ENCODE data around the gene TGFBR3.

Gene TGFBR3

DNA sequence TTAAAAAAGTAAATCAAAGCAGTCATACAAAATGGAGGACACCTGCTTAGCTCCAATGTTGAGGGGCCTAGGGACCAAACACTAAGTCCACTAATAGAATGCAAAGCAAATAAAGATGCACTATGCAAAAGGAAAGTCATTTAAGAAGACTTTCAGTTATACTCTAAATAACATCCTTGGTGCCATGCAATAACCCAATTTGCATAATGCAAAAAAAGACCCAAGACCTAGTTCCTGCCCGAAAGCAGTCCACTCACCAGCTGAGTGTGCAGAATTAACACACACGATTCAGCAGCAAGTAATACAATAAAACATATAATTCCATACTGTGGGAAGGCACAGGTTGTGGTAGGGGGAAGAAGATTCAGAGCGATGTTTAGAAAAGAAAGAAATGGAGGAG is 101.8 kb downstream of the TGFBR3 start:
- no peak overlapping the region for H3K4ac ChIP-seq (ENCODE audit: low read length)
- no peak overlapping the region for H2BK5ac ChIP-seq (ENCODE audit: low read length)
- H3K27ac ChIP-seq (replicated peaks; ENCODE audit: low read length), result no peak overlapping the region
- no peaks in the 10 kb centered on the region for H3K36me3 ChIP-seq (replicated peaks in 1 of 2; ENCODE audit: control insufficient read depth in 2 of 2, insufficient read depth in 2 of 2, low read length in 2 of 2)
- H2BK120ac ChIP-seq (ENCODE audit: low read depth, low read length), result no peak overlapping the region
- no peak overlapping the region for H3K4me3 ChIP-seq (ENCODE audit: low read length in 2 of 2)
- H3K23ac ChIP-seq (ENCODE audit: low read depth, low read length, poor library complexity), result no peak overlapping the region
- no peak overlapping the region for H3K4me2 ChIP-seq (ENCODE audit: insufficient read depth, low read length, poor library complexity, severe bottlenecking)
- no peaks in the 10 kb centered on the region for H3K9me3 ChIP-seq (replicated peaks in 1 of 2; ENCODE audit: control insufficient read depth in 2 of 2, insufficient read depth in 1 of 2, low read depth in 1 of 2, low read length in 2 of 2)
- no peak overlapping the region for H4K8ac ChIP-seq (ENCODE audit: low read depth, low read length)
- H3K27me3 ChIP-seq (ENCODE audit: control insufficient read depth in 3 of 3, insufficient read depth in 3 of 3, low read depth in 1 of 3, low read length in 3 of 3), result no peaks in the 10 kb centered on the region
- H2AK5ac ChIP-seq (ENCODE audit: low read depth, low read length), result no peak overlapping the region
- H2AFZ ChIP-seq (ENCODE audit: low read length), result no peak overlapping the region
- H3K14ac ChIP-seq (ENCODE audit: low read length), result no peak overlapping the region
- no peak overlapping the region for H3K18ac ChIP-seq (ENCODE audit: low read length)
- no peak for DNase-seq (ENCODE audit: low spot score)
- peaks cover 1 to 6% of the 10 kb centered on the region in 2 donors for H3K4me1 ChIP-seq (ENCODE audit: control insufficient read depth in 2 of 2, insufficient read depth in 1 of 2, low read depth in 1 of 2, low read length in 2 of 2)
- H4K91ac ChIP-seq (ENCODE audit: low read depth, low read length, poor library complexity), result no peak overlapping the region
- H2BK12ac ChIP-seq (ENCODE audit: low read length), result no peak overlapping the region
- no peak overlapping the region for H2BK15ac ChIP-seq (ENCODE audit: low read length)
- no peak overlapping the region for H3K9ac ChIP-seq (ENCODE audit: low read depth, low read length, poor library complexity)
- no CpG with 5 or more reads among the region's 3 CpGs for WGBS, 2 donors (ENCODE audit: extremely low coverage in 2 of 2, insufficient read length in 2 of 2, insufficient replicate concordance in 1 of 2)
- H3K79me1 ChIP-seq (ENCODE audit: low read depth, low read length), result no peaks in the 10 kb centered on the region

DNA sequence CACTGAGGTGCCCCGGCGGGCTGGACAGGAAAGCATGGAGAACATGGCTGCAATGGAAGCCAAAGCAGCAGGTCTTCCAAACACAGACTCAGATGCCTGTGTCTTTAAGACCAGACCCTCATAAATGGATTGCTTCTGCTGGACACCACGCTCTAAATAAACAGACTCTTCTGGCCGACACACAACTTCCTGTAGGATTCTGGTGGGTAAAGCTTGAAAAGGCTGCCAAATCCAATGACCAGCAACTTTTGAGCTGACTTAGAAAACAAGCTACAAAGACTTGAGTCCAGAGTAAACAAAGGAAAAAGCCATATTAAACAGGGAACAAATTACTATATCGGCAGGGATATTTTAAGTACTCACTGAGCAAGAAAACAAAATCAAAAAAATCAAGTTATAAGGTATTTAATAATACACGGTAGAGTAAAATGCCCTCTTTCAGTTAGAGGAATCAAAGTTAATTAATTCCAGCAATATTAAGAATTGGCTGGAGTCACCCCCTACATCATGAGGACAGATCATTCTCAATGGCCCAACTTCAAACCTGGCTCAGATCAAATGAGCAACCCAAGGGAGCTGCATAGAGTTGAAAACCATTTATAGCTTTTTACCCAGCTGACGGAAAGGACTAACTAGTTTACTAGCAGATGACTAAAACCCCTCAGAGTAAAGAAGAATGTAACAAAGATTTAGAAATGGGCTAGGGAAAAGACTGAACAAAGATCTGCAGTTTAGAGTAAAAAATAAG is 102.4 kb downstream of the TGFBR3 start:
- Histone ChIP-seq H3K9ac (ENCODE audit: low read depth, low read length, poor library complexity) (no peak overlapping the region), H2AFZ (ENCODE audit: low read length) (no peak overlapping the region), H3K9me3 (replicated peaks in 1 of 2; ENCODE audit: control insufficient read depth in 2 of 2, insufficient read depth in 1 of 2, low read depth in 1 of 2, low read length in 2 of 2) (no peaks in the 10 kb centered on the region), H3K18ac (ENCODE audit: low read length) (no peak overlapping the region), H2BK15ac (ENCODE audit: low read length) (no peak overlapping the region), H4K91ac (ENCODE audit: low read depth, low read length, poor library complexity) (no peak overlapping the region), H3K79me1 (ENCODE audit: low read depth, low read length) (no peaks in the 10 kb centered on the region), H2BK5ac (ENCODE audit: low read length) (no peak overlapping the region), H3K23ac (ENCODE audit: low read depth, low read length, poor library complexity) (no peak overlapping the region), H2AK5ac (ENCODE audit: low read depth, low read length) (no peak overlapping the region), H3K4me3 (ENCODE audit: low read length in 2 of 2) (no peak overlapping the region), H2BK120ac (ENCODE audit: low read depth, low read length) (no peak overlapping the region), H3K4me1 (ENCODE audit: control insufficient read depth in 2 of 2, insufficient read depth in 1 of 2, low read depth in 1 of 2, low read length in 2 of 2) (peaks cover 3 to 12% of the 10 kb centered on the region in 2 donors), H3K4ac (ENCODE audit: low read length) (no peak overlapping the region), H3K27me3 (ENCODE audit: control insufficient read depth in 3 of 3, insufficient read depth in 3 of 3, low read depth in 1 of 3, low read length in 3 of 3) (no peaks in the 10 kb centered on the region), H3K36me3 (replicated peaks in 1 of 2; ENCODE audit: control insufficient read depth in 2 of 2, insufficient read depth in 2 of 2, low read length in 2 of 2) (no peaks in the 10 kb centered on the region), H4K8ac (ENCODE audit: low read depth, low read length) (no peak overlapping the region), H3K4me2 (ENCODE audit: insufficient read depth, low read length, poor library complexity, severe bottlenecking) (no peak overlapping the region), H2BK12ac (ENCODE audit: low read length) (no peak overlapping the region), H3K14ac (ENCODE audit: low read length) (no peak overlapping the region), H3K27ac (replicated peaks; ENCODE audit: low read length) (no peak overlapping the region)
- WGBS, 2 donors (ENCODE audit: extremely low coverage in 2 of 2, insufficient read length in 2 of 2, insufficient replicate concordance in 1 of 2), result no CpG with 5 or more reads among the region's 7 CpGs
- DNase-seq (ENCODE audit: low spot score), result no peak

DNA sequence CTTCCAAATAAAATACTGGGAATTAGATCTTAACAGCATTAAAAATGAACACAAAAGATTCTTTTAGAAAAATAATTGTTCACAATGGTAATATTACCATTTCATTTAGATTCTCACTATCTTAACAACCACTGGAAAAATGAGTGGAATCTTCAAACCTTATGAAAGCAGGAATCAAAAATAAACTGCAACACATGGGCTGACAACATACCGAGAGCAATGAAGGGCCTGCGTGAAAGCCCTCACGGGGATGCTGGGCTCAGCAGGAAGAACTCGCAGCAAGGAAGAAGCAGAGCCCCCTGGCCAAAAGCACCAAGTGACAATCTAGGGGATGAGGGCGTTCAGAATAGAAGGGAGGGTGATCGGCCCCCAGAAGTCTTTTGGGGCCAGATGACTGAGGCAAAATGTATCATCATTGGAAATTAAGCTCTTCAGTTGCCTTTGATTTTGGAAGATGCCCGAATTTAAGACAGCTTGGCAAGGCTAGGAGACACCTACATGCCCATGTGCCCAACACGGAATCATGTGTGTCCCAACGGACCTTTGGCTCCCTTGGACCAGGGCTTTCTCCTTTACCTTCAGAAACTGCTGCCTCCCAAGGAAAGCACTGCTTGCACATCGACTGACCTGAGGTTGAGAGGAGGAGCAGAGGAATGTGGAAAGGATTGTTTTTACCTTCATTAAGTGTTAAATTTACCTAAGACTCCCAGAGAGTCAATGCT is 103.9 kb downstream of the TGFBR3 start:
- H3K18ac ChIP-seq (ENCODE audit: low read length), result no peak overlapping the region
- H3K4me2 ChIP-seq (ENCODE audit: insufficient read depth, low read length, poor library complexity, severe bottlenecking), result no peak overlapping the region
- no peaks in the 10 kb centered on the region for H3K36me3 ChIP-seq (replicated peaks in 1 of 2; ENCODE audit: control insufficient read depth in 2 of 2, insufficient read depth in 2 of 2, low read length in 2 of 2)
- H2AFZ ChIP-seq (ENCODE audit: low read length), result no peak overlapping the region
- no peak overlapping the region for H3K9ac ChIP-seq (ENCODE audit: low read depth, low read length, poor library complexity)
- no CpG with 5 or more reads among the region's 10 CpGs for WGBS, 2 donors (ENCODE audit: extremely low coverage in 2 of 2, insufficient read length in 2 of 2, insufficient replicate concordance in 1 of 2)
- no peaks in the 10 kb centered on the region for H3K9me3 ChIP-seq (replicated peaks in 1 of 2; ENCODE audit: control insufficient read depth in 2 of 2, insufficient read depth in 1 of 2, low read depth in 1 of 2, low read length in 2 of 2)
- H3K4me3 ChIP-seq (ENCODE audit: low read length in 2 of 2), result no peak overlapping the region
- H3K14ac ChIP-seq (ENCODE audit: low read length), result no peak overlapping the region
- peaks cover 5 to 17% of the 10 kb centered on the region in 2 donors for H3K4me1 ChIP-seq (ENCODE audit: control insufficient read depth in 2 of 2, insufficient read depth in 1 of 2, low read depth in 1 of 2, low read length in 2 of 2)
- no peak overlapping the region for H2AK5ac ChIP-seq (ENCODE audit: low read depth, low read length)
- H2BK5ac ChIP-seq (ENCODE audit: low read length), result no peak overlapping the region
- H3K27ac ChIP-seq (replicated peaks; ENCODE audit: low read length), result no peak overlapping the region
- no peak for DNase-seq (ENCODE audit: low spot score)
- no peak overlapping the region for H2BK12ac ChIP-seq (ENCODE audit: low read length)
- H4K91ac ChIP-seq (ENCODE audit: low read depth, low read length, poor library complexity), result no peak overlapping the region
- no peak overlapping the region for H3K23ac ChIP-seq (ENCODE audit: low read depth, low read length, poor library complexity)
- no peak overlapping the region for H2BK15ac ChIP-seq (ENCODE audit: low read length)
- no peak overlapping the region for H4K8ac ChIP-seq (ENCODE audit: low read depth, low read length)
- no peak overlapping the region for H2BK120ac ChIP-seq (ENCODE audit: low read depth, low read length)
- no peak overlapping the region for H3K4ac ChIP-seq (ENCODE audit: low read length)
- no peaks in the 10 kb centered on the region for H3K27me3 ChIP-seq (ENCODE audit: control insufficient read depth in 3 of 3, insufficient read depth in 3 of 3, low read depth in 1 of 3, low read length in 3 of 3)
- no peaks in the 10 kb centered on the region for H3K79me1 ChIP-seq (ENCODE audit: low read depth, low read length)

DNA sequence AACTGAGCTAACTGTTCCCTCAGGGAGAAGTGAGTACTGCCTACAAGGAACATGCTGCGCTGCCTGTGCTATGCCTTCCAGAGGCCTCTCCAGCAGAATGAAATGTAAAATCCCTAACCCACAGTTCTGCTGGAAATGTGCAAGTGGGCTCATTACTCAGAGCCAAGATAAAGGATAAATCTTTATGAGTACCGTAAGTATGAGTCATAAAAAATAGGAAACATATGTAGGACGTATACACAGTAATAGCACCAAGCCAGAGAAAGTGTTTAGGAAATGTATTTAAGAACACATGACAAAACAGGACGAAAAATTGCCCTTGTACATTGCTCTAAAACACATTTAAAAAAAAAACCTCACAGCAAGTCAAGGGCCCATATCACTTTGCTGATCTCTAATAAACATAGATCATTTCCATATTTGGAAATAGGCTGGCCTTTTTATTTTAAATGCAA is 104.6 kb downstream of the TGFBR3 start:
- no peak for DNase-seq (ENCODE audit: low spot score)
- Histone ChIP-seq H3K18ac (ENCODE audit: low read length) (no peak overlapping the region), H2BK12ac (ENCODE audit: low read length) (no peak overlapping the region), H3K9ac (ENCODE audit: low read depth, low read length, poor library complexity) (no peak overlapping the region), H2BK5ac (ENCODE audit: low read length) (no peak overlapping the region), H2BK120ac (ENCODE audit: low read depth, low read length) (no peak overlapping the region), H2AFZ (ENCODE audit: low read length) (no peak overlapping the region), H4K91ac (ENCODE audit: low read depth, low read length, poor library complexity) (no peak overlapping the region), H2AK5ac (ENCODE audit: low read depth, low read length) (no peak overlapping the region), H3K4me2 (ENCODE audit: insufficient read depth, low read length, poor library complexity, severe bottlenecking) (no peak overlapping the region), H3K79me1 (ENCODE audit: low read depth, low read length) (no peaks in the 10 kb centered on the region), H3K9me3 (replicated peaks in 1 of 2; ENCODE audit: control insufficient read depth in 2 of 2, insufficient read depth in 1 of 2, low read depth in 1 of 2, low read length in 2 of 2) (no peaks in the 10 kb centered on the region), H3K23ac (ENCODE audit: low read depth, low read length, poor library complexity) (no peak overlapping the region), H3K36me3 (replicated peaks in 1 of 2; ENCODE audit: control insufficient read depth in 2 of 2, insufficient read depth in 2 of 2, low read length in 2 of 2) (no peaks in the 10 kb centered on the region), H3K27ac (replicated peaks; ENCODE audit: low read length) (no peak overlapping the region), H3K4me3 (ENCODE audit: low read length in 2 of 2) (no peak overlapping the region), H3K14ac (ENCODE audit: low read length) (no peak overlapping the region), H3K4me1 (ENCODE audit: control insufficient read depth in 2 of 2, insufficient read depth in 1 of 2, low read depth in 1 of 2, low read length in 2 of 2) (peaks cover 5 to 17% of the 10 kb centered on the region in 2 donors), H3K4ac (ENCODE audit: low read length) (no peak overlapping the region), H4K8ac (ENCODE audit: low read depth, low read length) (no peak overlapping the region), H2BK15ac (ENCODE audit: low read length) (no peak overlapping the region), H3K27me3 (ENCODE audit: control insufficient read depth in 3 of 3, insufficient read depth in 3 of 3, low read depth in 1 of 3, low read length in 3 of 3) (no peaks in the 10 kb centered on the region)
- no CpG with 5 or more reads among the region's 4 CpGs for WGBS, 2 donors (ENCODE audit: extremely low coverage in 2 of 2, insufficient read length in 2 of 2, insufficient replicate concordance in 1 of 2)

Measured in neuronal stem cell (in vitro differentiated cells).